GM21360 (cell line): ENCODE results near the gene MARF1.
"Not testable (repeated sequence)": the region's sequence is repeated elsewhere in the genome, so short reads cannot be mapped to it uniquely, and the experiment has no call there.

Experiments used
- ATAC-seq: cut with Tn5 transposase; IDR thresholded peaks from one replicate; pipeline ENCODE4 v1.9.1; 2021; ENCODE audit warnings: mild to moderate bottlenecking, moderate library complexity; ENCODE audit not compliant: unreplicated experiment

Gene MARF1

DNA sequence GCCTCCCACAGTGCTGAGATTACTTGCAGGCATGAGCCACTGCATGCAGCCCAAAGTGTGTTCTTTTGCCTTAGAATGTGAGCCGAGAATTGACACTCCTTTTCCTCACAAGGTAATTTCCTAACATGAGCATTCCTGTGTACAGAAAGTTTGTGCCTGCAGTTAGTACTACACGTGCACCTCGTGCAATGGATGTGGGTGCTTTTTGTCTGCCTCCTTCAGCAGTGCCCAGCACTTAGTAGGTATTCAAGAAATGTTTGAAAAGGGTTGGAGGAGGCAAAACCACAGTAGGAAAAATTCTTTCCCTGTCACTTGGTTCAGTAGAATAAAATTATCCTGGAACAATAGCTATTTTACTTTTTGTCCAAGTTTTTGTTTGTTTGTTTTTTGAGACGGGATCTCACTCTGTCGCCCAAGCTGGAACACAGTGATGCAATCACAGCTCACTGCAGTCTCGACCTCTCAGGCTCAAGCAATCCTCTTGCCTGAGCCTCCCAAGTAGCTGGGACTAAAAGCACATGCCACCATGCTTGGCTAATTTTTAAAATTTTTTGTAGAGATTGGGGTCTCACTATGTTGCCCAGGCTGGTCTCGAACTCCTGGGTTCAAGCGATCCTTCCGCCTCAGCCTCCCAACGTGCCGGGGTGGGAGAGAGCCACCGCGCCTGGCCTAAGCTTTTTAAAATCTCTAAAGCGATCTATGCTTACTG, 9.5 kb upstream of the MARF1 start:
- ATAC-seq, result no peak

GRCh38 chr16:15650698-15651171, 7.8 kb upstream of the MARF1 start:
- peak; percentile 40 for ATAC-seq

DNA sequence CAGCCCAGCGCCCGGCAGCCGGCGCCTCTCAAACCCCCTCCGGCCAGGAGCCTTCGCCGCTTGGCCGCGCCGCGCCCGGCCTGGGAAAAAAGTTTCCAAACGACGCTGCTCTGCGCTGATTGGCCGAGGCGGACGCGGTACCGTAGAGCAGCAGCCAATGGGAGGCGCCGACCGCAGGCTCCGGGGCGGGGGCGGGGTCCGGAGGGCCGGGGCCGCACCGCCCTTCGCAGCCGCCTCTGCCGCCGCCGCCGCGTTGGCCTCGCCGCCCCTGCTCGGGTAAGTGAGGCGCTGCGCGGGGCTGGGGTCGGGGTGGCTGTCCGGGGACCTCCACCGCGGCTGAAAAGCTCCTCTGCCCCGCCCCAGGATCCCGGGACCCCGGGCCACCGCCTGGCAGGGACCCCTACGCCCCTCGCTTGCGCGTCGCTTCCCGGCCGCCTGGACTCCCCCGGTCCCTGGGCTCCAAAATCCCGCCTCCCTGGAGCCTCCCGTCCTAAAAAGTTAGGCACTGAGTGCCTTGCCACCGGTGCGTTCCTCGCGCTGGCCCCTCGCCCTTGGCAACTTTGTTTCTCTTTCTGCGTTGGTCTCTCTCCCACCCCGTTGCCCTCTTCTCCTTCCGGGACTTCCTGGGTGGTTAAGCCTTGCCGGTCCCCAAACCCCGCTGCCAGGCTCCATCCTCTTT, 7.2 kb upstream of the MARF1 start, which contains the start of gene NDE1:
NDE1 (plus strand) TSS at position 227 of the 679 bp plus-strand sequence. CDS start 14,534 bp downstream, outside the sequence.
- peak; percentile 52 for ATAC-seq

DNA sequence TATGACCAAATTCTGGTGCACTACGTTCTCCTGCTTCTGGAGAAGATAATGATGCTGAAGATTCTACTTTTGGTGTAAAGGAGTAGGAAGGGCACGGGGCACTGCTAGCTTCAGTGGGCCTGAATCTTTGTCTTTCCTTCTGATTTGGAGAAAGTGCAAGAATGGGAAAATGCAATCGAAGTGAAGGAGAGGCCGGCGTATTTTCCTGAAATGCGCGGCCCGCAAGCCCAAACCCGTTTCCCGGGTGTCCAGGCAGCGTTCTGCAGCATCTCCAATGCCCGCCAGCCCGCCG, 6.7 kb upstream of the MARF1 start:
- ATAC-seq, result no peak

DNA sequence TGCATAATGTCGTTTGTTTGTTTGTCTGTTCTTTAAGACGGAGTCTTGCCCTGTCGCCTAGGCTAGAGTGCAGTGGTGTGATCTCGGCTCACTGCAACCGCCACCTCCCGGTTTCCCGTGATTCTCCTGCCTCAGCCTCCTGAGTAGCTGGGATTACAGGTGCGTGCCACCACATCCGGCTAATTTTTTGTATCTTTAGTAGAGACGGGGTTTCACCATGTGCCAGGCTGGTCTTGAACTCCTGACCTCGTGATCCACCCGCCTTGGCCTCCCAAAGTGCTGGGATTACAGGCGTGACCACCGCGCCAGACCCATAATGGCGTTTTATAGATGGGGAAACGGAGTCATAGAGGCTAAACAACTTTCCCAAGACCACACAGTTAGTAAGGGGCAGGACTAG, 6.4 kb upstream of the MARF1 start:
- not testable (repeated sequence) for ATAC-seq

- no peak for ATAC-seq
These were observed 5.3 kb upstream of the MARF1 start for GRCh38 chr16:15648135-15648730.

DNA sequence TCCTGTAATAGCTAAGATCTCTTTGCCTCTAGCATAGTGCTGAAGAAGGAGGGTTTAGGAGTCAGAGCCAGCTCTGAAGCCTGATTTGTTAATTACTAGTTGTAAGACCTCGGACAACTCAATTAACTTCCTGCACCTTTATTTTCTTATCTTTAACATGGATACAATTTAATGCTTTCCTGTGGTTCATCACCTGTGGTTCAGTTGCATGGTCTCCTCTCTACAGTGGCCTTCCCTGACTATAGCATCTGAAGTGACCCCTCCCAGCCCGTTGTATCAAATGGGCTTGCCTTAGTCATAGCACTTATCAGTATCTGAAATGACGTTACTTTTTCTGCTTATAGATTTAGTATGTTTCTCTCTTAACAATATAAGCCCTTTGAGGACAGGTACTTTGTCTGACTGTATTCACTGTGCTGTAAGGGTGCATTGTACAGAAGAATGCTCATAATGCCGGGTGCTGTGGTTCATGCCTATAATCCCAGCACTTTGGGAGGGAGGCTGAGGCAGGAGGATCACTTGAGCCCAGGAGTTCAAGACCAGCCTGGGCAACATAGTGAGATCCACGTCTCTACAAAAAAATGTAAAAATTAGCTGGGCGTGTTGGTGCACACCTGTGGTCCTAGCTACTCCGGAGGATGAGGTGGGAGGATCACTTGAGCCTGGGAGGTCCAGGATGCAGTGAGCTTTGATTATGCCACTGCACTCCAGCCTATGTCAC, 4.5 kb upstream of the MARF1 start:
- no peak for ATAC-seq

DNA sequence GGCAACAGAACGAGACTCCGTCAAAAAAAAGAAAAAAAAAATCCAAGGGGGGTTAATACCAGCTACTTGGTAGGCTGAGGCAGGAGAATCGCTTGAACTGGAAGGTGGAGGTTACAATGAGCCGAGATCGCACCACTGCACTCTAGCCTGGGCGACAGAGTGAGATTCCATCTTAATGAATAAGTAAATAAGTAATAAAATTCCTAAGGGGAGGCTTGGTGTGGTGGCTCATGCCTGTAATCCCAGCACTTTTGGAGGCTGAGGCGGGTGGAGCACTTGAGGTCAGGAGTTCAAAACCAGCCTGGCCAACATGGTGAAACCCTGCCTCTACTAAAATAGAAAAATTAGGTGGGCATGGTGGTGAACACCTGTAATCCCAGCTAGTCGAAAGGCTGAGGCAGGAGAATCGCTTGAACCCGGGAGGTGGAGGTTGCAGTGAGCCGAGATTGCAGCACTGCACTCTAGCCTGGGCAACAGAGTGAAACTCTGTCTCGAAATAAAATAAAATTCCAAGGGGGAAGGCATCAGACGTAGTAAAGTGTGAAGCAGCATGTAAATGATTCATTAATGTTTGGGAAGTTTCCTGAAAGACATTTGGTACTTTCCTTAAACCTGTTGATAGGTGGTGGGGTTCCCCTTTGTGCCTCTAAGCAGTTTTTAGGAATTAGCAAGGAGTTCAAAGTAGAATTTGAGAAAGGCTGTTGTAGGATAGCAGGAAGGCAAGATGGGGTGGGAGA, 3.8 kb upstream of the MARF1 start:
- not testable (repeated sequence) for ATAC-seq

GRCh38 chr16:15644962-15645465, 2.1 kb upstream of the MARF1 start:
- ATAC-seq, result not testable (repeated sequence)

- ATAC-seq, result no peak
These were observed 1.5 kb upstream of the MARF1 start for GRCh38 chr16:15644267-15644961.

DNA sequence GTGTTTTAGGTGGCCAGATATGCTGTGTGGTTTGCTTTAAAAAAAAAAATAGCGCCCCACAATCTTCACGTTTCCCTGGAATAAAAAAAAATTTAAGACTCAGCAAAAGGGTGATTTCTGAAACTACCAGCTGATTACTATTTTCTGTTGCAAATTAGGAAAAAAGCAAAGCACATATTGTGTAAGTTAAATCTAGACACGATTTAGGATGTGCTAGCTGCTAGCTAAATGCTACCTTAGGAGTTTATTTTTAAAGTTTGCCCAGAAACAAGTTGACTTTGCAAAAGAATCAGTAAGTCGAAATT, 944 bp upstream of the MARF1 start:
- ATAC-seq, result no peak

GRCh38 chr16:15642557-15643047, 352 bp downstream of the MARF1 start:
- peak; percentile 47 for ATAC-seq

DNA sequence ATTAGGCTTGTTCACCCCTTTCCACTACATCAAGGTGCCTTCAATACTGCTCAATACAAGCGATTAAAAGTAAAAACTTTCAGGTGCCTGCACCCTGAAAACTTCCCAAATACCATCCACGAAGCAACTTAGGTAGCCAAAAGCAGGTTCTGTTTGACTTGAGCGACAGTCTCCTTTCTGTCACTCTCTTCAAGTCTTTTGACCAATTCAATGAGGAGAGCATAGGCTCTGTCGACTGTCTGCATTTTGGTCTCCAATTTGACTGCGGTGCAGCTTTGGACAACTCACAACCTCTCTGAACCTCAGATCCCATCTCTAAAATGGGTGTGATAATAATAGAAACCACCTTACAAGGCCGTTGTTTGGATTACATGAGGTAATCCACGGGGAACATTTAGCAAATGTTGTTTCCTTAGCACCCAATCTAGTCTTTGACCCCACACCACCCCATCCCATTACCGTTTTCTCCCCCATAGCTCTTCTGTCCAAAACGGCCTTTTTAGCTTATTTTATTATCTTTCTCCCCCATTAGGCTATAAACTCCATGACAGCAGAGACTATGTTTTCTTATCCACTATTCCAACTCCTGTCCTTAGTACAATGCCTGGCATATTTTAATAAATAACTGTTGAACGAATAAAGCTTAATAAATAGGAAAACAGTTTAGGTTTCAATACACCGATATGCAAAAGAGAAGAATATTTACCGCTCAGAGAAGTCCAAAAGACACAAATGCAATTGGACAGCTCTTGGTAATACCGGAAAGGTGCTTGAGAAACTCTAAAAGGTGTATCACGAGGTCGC, 999 bp downstream of the MARF1 start:
- ATAC-seq, result no peak

DNA sequence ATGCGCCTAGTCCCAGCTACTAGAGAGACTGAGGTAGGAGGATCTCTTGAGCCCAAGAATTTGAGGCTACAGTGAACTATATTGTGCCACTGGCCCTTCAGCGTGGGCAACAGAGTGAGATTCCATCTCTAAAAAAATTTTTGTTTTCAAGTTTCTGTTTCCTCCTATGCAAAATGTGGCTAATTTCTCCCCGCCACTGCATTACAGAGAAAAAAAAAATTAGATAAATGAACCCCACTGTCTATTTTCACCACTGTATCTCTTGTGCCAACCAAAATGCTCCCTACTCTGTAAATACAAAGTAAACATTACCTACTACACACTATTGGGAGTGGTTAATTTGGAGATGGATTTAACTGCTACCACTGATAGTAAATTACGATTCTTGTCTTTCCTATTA, 2.0 kb downstream of the MARF1 start:
- no peak for ATAC-seq

DNA sequence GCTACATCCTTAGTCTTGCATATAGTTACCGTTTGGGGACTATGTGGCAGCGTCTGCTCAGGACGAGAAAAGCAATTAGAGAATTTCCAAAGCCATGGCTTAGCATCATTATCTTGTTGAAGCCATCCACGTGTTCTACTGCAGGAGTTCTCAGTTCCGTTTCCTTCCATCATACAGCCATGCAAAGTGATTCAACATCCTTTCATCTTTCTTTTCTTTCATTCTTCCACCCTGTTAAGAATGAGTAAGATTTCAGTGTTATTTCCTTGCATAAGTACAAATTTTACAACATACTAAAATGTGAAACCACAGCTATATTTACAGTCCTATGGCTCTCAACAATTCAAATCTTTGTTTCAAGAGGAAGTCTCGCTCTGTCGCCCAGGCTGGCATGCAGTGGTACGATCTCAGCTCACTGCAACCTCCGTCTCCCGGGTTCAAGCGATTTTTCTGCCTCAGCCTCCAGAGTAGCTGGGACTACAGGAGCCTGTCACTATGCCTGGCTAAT, 3.8 kb downstream of the MARF1 start:
- no peak for ATAC-seq

- ATAC-seq, result no peak
These were observed 6.5 kb downstream of the MARF1 start for GRCh38 chr16:15636392-15636873.

DNA sequence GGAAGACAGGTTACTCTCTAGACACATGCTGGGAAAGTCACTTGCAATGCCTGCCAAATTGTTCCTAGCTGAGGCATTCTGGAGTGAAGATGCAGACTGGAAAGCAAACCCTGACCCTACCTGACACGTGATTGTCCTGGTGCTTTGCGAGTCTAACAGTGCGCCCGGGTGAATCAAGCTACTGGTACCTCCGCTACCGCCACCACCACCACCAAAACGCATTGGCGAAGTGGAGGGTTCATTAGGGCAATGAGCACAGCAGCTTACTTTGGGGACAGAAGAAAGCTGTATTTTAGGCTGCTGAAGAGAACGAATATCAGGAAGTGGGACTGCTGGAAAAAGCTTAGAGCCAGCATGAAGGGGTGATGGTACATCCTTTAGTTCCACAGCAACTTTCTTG, 7.0 kb downstream of the MARF1 start:
- ATAC-seq, result no peak

GRCh38 chr16:15631730-15632409, 11.1 kb downstream of the MARF1 start:
- no peak for ATAC-seq
